Measurements from ENCODE around the gene FBXW10.
"Not testable (repeated sequence)": the region's sequence is repeated elsewhere in the genome, so short reads cannot be mapped to it uniquely, and the experiment has no call there.

FBXW10 gene

GRCh38 chr17:18733350-18733749, 10.5 kb upstream of the FBXW10 start:
- not testable (repeated sequence) for H3K14ac ChIP-seq (ENCODE audit: low read length); H2AK5ac ChIP-seq (ENCODE audit: low read length); H3K9ac ChIP-seq (ENCODE audit: low read length); H4K91ac ChIP-seq (ENCODE audit: low read depth, low read length); H2BK12ac ChIP-seq (ENCODE audit: low read length); H3K4me1 ChIP-seq (ENCODE audit: control insufficient read depth in 1 of 2, insufficient read depth in 2 of 2, low read length in 2 of 2); H3K4me2 ChIP-seq (ENCODE audit: low read length); H3K23ac ChIP-seq (ENCODE audit: low read length); H3K27ac ChIP-seq (ENCODE audit: low read depth, low read length); H3K79me2 ChIP-seq (ENCODE audit: control insufficient read depth, insufficient read depth, low read length, poor library complexity); H3K4ac ChIP-seq (ENCODE audit: low read depth, low read length); H3K27me3 ChIP-seq (ENCODE audit: insufficient read depth, low read length); DNase-seq; H4K8ac ChIP-seq (ENCODE audit: low read depth, low read length); H2BK5ac ChIP-seq (ENCODE audit: low read depth, low read length, poor library complexity); H3K79me1 ChIP-seq (ENCODE audit: low read length); H3K9me3 ChIP-seq (ENCODE audit: insufficient read depth, low read depth, low read length); H4K12ac ChIP-seq (ENCODE audit: low read depth, low read length); H2BK120ac ChIP-seq (ENCODE audit: insufficient read depth, low read length, poor library complexity); H3K18ac ChIP-seq (ENCODE audit: low read length); H2AFZ ChIP-seq (ENCODE audit: insufficient read depth, low read length, poor library complexity); H3K36me3 ChIP-seq (ENCODE audit: control insufficient read depth in 1 of 2, insufficient read depth in 2 of 2, low read length in 2 of 2); H3K4me3 ChIP-seq (ENCODE audit: low read depth, low read length)
- WGBS (ENCODE audit: extremely low coverage, insufficient coverage, insufficient read length) = no CpG with 5 or more reads among the region's 4 CpGs

- H3K27ac ChIP-seq (ENCODE audit: low read depth, low read length); H3K14ac ChIP-seq (ENCODE audit: low read length); H3K27me3 ChIP-seq (ENCODE audit: insufficient read depth, low read length); H2BK5ac ChIP-seq (ENCODE audit: low read depth, low read length, poor library complexity); H4K8ac ChIP-seq (ENCODE audit: low read depth, low read length); H3K4me2 ChIP-seq (ENCODE audit: low read length); H4K91ac ChIP-seq (ENCODE audit: low read depth, low read length); H3K4me3 ChIP-seq (ENCODE audit: low read depth, low read length); H3K9ac ChIP-seq (ENCODE audit: low read length); H2BK120ac ChIP-seq (ENCODE audit: insufficient read depth, low read length, poor library complexity); H3K23ac ChIP-seq (ENCODE audit: low read length); H3K36me3 ChIP-seq (ENCODE audit: control insufficient read depth in 1 of 2, insufficient read depth in 2 of 2, low read length in 2 of 2); H3K79me1 ChIP-seq (ENCODE audit: low read length); H2BK12ac ChIP-seq (ENCODE audit: low read length); H4K12ac ChIP-seq (ENCODE audit: low read depth, low read length); H3K79me2 ChIP-seq (ENCODE audit: control insufficient read depth, insufficient read depth, low read length, poor library complexity); H2AK5ac ChIP-seq (ENCODE audit: low read length); H3K18ac ChIP-seq (ENCODE audit: low read length); H3K4me1 ChIP-seq (ENCODE audit: control insufficient read depth in 1 of 2, insufficient read depth in 2 of 2, low read length in 2 of 2); DNase-seq; H3K4ac ChIP-seq (ENCODE audit: low read depth, low read length); H3K9me3 ChIP-seq (ENCODE audit: insufficient read depth, low read depth, low read length); H2AFZ ChIP-seq (ENCODE audit: insufficient read depth, low read length, poor library complexity): not testable (repeated sequence)
- no CpG with 5 or more reads among the region's 7 CpGs for WGBS (ENCODE audit: extremely low coverage, insufficient coverage, insufficient read length)
Measured at GRCh38 chr17:18739616-18740391, 4.0 kb upstream of the FBXW10 start.

GRCh38 chr17:18741228-18741627, 2.6 kb upstream of the FBXW10 start:
- not testable (repeated sequence) for H4K8ac ChIP-seq (ENCODE audit: low read depth, low read length)

GRCh38 chr17:18744726-18745125, 872 bp downstream of the FBXW10 start:
- H4K91ac ChIP-seq (ENCODE audit: low read depth, low read length); H4K8ac ChIP-seq (ENCODE audit: low read depth, low read length); H3K4me2 ChIP-seq (ENCODE audit: low read length); H3K27ac ChIP-seq (ENCODE audit: low read depth, low read length); DNase-seq; H4K12ac ChIP-seq (ENCODE audit: low read depth, low read length); H3K9ac ChIP-seq (ENCODE audit: low read length); H3K4me3 ChIP-seq (ENCODE audit: low read depth, low read length); H2BK120ac ChIP-seq (ENCODE audit: insufficient read depth, low read length, poor library complexity); H3K9me3 ChIP-seq (ENCODE audit: insufficient read depth, low read depth, low read length); H3K23ac ChIP-seq (ENCODE audit: low read length); H3K4ac ChIP-seq (ENCODE audit: low read depth, low read length); H3K27me3 ChIP-seq (ENCODE audit: insufficient read depth, low read length); H3K14ac ChIP-seq (ENCODE audit: low read length); H2AK5ac ChIP-seq (ENCODE audit: low read length); H3K36me3 ChIP-seq (ENCODE audit: control insufficient read depth in 1 of 2, insufficient read depth in 2 of 2, low read length in 2 of 2); H3K4me1 ChIP-seq (ENCODE audit: control insufficient read depth in 1 of 2, insufficient read depth in 2 of 2, low read length in 2 of 2); H3K79me2 ChIP-seq (ENCODE audit: control insufficient read depth, insufficient read depth, low read length, poor library complexity); H3K18ac ChIP-seq (ENCODE audit: low read length); H2BK5ac ChIP-seq (ENCODE audit: low read depth, low read length, poor library complexity); H2AFZ ChIP-seq (ENCODE audit: insufficient read depth, low read length, poor library complexity); H3K79me1 ChIP-seq (ENCODE audit: low read length); H2BK12ac ChIP-seq (ENCODE audit: low read length): not testable (repeated sequence)
- no CpG with 5 or more reads among the region's 4 CpGs for WGBS (ENCODE audit: extremely low coverage, insufficient coverage, insufficient read length)

More at GRCh38 chr17:18741228-18741627, 2.6 kb upstream of the FBXW10 start:
- H3K14ac ChIP-seq (ENCODE audit: low read length); H3K9me3 ChIP-seq (ENCODE audit: insufficient read depth, low read depth, low read length); H3K4ac ChIP-seq (ENCODE audit: low read depth, low read length); H3K27me3 ChIP-seq (ENCODE audit: insufficient read depth, low read length); H3K4me1 ChIP-seq (ENCODE audit: control insufficient read depth in 1 of 2, insufficient read depth in 2 of 2, low read length in 2 of 2); H3K4me3 ChIP-seq (ENCODE audit: low read depth, low read length); H3K9ac ChIP-seq (ENCODE audit: low read length); H3K79me1 ChIP-seq (ENCODE audit: low read length); H3K4me2 ChIP-seq (ENCODE audit: low read length); H2AFZ ChIP-seq (ENCODE audit: insufficient read depth, low read length, poor library complexity); H2BK5ac ChIP-seq (ENCODE audit: low read depth, low read length, poor library complexity); H2BK12ac ChIP-seq (ENCODE audit: low read length); H3K36me3 ChIP-seq (ENCODE audit: control insufficient read depth in 1 of 2, insufficient read depth in 2 of 2, low read length in 2 of 2); H2BK120ac ChIP-seq (ENCODE audit: insufficient read depth, low read length, poor library complexity); H3K18ac ChIP-seq (ENCODE audit: low read length); H3K23ac ChIP-seq (ENCODE audit: low read length); H4K12ac ChIP-seq (ENCODE audit: low read depth, low read length); H4K91ac ChIP-seq (ENCODE audit: low read depth, low read length); H2AK5ac ChIP-seq (ENCODE audit: low read length); H3K27ac ChIP-seq (ENCODE audit: low read depth, low read length); DNase-seq; H3K79me2 ChIP-seq (ENCODE audit: control insufficient read depth, insufficient read depth, low read length, poor library complexity): not testable (repeated sequence)
- no CpG with 5 or more reads among the region's 6 CpGs for WGBS (ENCODE audit: extremely low coverage, insufficient coverage, insufficient read length)

Data from trophoblast cell (in vitro differentiated cells and primary cell).